ENCODE data around the gene FAM193B. TPM values are rescaled to one million over a fixed set of nuclear protein-coding genes. Genes with fewer than 3 reads are reported as not detected.
A peak's percentile ranks its signal among the peaks of the same experiment; 100 is the strongest.

FAM193B gene
- total and polyA plus RNA-seq, 2 of the 13 experiments (the other 11 are each of a cell fraction or from before 2014, with no cell fraction given): 21.2 to 40.9 TPM

DNA sequence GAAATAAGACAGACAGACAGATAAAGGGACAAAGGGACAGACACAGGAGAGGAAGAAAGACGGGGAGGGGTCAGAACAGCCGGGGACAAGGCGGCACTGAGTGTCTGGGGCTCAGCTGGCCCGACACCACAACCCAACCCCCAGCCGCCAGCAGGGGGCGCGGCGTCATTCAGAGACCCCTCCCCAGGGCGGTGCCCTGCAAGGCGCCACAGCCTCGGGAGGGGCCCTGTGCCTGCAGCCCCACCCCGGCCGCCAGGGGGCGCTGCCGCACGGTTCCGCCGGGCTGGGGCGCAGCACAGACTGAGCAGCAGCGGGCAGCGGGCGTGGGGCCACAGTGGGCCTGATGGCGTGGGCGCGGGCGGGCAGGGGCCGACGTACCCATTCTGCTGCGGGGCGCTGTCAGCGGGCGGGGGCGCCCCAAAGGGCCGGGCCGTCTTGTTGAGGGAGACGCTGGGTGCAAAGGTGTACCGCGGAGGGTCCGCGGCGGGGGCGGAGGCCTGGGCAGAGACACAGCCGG lies 62.9 kb downstream of the FAM193B start (continued):
- TF ChIP-seq SP1 (IDR thresholded peaks at IDR 0.05): no peak
- peak; percentile 79 for TF ChIP-seq SP1 (CRISPR knock-in tag; IDR thresholded peaks at IDR 0.05)
- TF ChIP-seq ZNF574 (CRISPR knock-in tag; IDR thresholded peaks at IDR 0.05): peak; percentile 50
- TF ChIP-seq ELK4 (CRISPR knock-in tag; IDR thresholded peaks at IDR 0.05; ENCODE audit: borderline replicate concordance): no peak
- TF ChIP-seq MED13 (CRISPR knock-in tag; IDR thresholded peaks at IDR 0.05): no peak
- TF ChIP-seq ATF4 (CRISPR knock-in tag; IDR thresholded peaks at IDR 0.05): no peak
- no peak for TF ChIP-seq PHF20 (CRISPR knock-in tag; IDR thresholded peaks at IDR 0.05)
- TF ChIP-seq ZFP36L1 (CRISPR knock-in tag; IDR thresholded peaks at IDR 0.05): no peak
- peak; percentile 72; the same call in 1 of the 2 replicates for TF ChIP-seq SP4 (CRISPR knock-in tag; IDR thresholded peaks at IDR 0.05)
- TF ChIP-seq TFAP4 (IDR thresholded peaks at IDR 0.05; ENCODE audit: borderline replicate concordance, low read depth): peak; percentile 55; the same call in 1 of the 2 replicates
- peak; percentile 96 for TF ChIP-seq ZBTB7A (CRISPR knock-in tag; IDR thresholded peaks at IDR 0.05)
- no peak for TF ChIP-seq ZNF761 (CRISPR knock-in tag; conservative IDR thresholded peaks at IDR 0.05)
- TF ChIP-seq SP5 (CRISPR knock-in tag; IDR thresholded peaks at IDR 0.05; ENCODE audit: borderline replicate concordance, low read depth): 0 out of 2 replicates have a peak, but pooled peaks have one; percentile 15
- no peak for TF ChIP-seq RCOR2 (CRISPR knock-in tag; IDR thresholded peaks at IDR 0.05)
- TF ChIP-seq, protein P1, sequence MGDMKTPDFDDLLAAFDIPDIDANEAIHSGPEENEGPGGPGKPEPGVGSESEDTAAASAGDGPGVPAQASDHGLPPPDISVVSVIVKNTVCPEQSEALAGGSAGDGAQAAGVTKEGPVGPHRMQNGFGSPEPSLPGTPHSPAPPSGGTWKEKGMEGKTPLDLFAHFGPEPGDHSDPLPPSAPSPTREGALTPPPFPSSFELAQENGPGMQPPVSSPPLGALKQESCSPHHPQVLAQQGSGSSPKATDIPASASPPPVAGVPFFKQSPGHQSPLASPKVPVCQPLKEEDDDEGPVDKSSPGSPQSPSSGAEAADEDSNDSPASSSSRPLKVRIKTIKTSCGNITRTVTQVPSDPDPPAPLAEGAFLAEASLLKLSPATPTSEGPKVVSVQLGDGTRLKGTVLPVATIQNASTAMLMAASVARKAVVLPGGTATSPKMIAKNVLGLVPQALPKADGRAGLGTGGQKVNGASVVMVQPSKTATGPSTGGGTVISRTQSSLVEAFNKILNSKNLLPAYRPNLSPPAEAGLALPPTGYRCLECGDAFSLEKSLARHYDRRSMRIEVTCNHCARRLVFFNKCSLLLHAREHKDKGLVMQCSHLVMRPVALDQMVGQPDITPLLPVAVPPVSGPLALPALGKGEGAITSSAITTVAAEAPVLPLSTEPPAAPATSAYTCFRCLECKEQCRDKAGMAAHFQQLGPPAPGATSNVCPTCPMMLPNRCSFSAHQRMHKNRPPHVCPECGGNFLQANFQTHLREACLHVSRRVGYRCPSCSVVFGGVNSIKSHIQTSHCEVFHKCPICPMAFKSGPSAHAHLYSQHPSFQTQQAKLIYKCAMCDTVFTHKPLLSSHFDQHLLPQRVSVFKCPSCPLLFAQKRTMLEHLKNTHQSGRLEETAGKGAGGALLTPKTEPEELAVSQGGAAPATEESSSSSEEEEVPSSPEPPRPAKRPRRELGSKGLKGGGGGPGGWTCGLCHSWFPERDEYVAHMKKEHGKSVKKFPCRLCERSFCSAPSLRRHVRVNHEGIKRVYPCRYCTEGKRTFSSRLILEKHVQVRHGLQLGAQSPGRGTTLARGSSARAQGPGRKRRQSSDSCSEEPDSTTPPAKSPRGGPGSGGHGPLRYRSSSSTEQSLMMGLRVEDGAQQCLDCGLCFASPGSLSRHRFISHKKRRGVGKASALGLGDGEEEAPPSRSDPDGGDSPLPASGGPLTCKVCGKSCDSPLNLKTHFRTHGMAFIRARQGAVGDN (CRISPR knock-in tag; IDR thresholded peaks at IDR 0.05): peak; percentile 54; the same call in 1 of the 2 replicates
- TF ChIP-seq ZNF614 (CRISPR knock-in tag; IDR thresholded peaks at IDR 0.05; ENCODE audit: borderline replicate concordance): peak; percentile 40; the same call in 1 of the 2 replicates
- TF ChIP-seq, protein P2, sequence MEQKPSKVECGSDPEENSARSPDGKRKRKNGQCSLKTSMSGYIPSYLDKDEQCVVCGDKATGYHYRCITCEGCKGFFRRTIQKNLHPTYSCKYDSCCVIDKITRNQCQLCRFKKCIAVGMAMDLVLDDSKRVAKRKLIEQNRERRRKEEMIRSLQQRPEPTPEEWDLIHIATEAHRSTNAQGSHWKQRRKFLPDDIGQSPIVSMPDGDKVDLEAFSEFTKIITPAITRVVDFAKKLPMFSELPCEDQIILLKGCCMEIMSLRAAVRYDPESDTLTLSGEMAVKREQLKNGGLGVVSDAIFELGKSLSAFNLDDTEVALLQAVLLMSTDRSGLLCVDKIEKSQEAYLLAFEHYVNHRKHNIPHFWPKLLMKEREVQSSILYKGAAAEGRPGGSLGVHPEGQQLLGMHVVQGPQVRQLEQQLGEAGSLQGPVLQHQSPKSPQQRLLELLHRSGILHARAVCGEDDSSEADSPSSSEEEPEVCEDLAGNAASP (CRISPR knock-in tag; IDR thresholded peaks at IDR 0.05; ENCODE audit: borderline replicate concordance): 0 out of 2 replicates have a peak, but pooled peaks have one; percentile 18
- TF ChIP-seq ZBTB38 (CRISPR knock-in tag; IDR thresholded peaks at IDR 0.05): peak; percentile 86
